ENCODE results near the gene ATP8A1.
A peak's percentile ranks its signal among the peaks of the same experiment; 100 is the strongest.

ATP8A1 gene

DNA sequence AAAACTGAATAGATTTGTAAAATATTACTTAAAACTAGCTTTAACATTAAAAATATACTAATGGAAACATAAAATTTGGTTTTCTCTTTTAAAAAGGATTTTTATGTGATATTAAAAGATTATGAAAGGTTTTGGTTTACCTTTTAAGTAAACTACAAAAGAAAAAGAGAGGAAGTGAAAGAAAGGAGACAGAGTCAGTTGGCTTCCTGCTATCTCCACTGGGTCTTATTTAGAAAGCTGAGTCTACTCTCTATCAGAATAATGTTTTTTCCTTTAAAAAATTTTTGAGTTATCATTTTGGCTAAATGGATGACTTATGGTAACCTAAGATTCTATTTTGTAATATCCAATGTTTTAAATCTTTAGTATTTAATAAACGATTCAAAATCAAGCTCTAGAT, 21.6 kb upstream of the ATP8A1 start:
- Histone ChIP-seq H3K4me1 (ENCODE audit: insufficient read depth, insufficient read length) (no peaks in the 10 kb centered on the region), H3K9me3 (ENCODE audit: insufficient read depth, low read length) (peaks cover 4% of the 10 kb centered on the region; the same call in 1 of the 2 replicates), H3K4me3 (ENCODE audit: insufficient read length, low read depth) (no peak overlapping the region), H3K27me3 (ENCODE audit: insufficient read depth, insufficient read length) (no peaks in the 10 kb centered on the region), H3K9ac (ENCODE audit: insufficient read length, low read depth) (no peak overlapping the region), H3K36me3 (ENCODE audit: insufficient read depth, insufficient read length, low read length) (no peaks in the 10 kb centered on the region)
- TF ChIP-seq ZNF274 (IDR thresholded peaks at IDR 0.05; ENCODE audit: low read depth, low read length) (no peak), SUZ12 (IDR thresholded peaks at IDR 0.05; ENCODE audit: extremely low read depth, insufficient read depth, insufficient read length) (no peak), YY1 (IDR thresholded peaks at IDR 0.05; ENCODE audit: insufficient read depth, insufficient read length) (no peak)
- no peak for DNase-seq (ENCODE audit: low read depth, low spot score)

DNA sequence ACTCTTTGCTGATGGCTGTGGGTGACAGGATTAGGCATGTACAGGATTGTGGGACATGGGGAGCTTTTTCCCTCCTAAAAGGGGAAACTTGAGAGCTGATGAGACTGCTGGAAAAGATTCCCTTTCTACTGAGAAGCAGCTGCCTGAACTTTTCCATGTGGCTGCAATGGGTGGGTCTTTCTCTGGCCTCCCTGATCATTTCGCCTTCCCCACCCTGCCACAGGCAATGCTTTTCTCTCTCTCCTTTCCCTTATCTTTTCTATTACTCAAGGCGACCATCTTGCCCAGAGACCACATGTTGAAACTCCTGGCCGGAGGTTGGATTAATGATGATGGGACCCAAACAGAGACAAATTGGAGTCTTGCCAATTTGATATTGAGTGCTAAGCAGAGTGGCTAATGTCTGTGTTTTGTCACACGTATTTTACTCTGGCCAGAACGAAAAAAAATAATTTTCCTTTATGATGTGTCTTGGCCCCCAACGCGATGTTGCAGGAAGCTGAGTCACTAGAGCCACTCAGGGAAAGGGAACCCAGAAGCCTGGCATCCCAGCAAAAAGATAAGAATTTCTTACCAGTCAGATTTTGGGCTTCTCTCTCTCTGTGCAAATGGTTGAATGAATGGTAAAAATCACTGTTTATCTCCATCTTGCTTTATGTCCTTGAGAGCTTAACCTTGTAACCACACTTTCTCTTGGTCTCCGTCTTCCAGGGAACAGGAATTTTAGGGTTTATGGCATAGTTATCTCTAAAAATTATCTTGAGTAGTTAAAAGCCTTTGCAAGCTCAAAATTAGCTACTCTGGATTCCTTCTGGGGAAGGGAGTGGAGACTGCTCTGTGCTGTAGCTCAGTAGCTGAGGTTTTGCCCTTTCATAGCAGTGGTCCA, 19.4 kb upstream of the ATP8A1 start:
- Histone ChIP-seq H3K36me3 (ENCODE audit: insufficient read depth, insufficient read length, low read length) (no peaks in the 10 kb centered on the region), H3K27me3 (ENCODE audit: insufficient read depth, insufficient read length) (no peaks in the 10 kb centered on the region), H3K4me1 (ENCODE audit: insufficient read depth, insufficient read length) (no peaks in the 10 kb centered on the region), H3K9ac (ENCODE audit: insufficient read length, low read depth) (no peak overlapping the region), H3K9me3 (ENCODE audit: insufficient read depth, low read length) (peaks cover 4% of the 10 kb centered on the region; the same call in 1 of the 2 replicates), H3K4me3 (ENCODE audit: insufficient read length, low read depth) (no peak overlapping the region)
- no peak for DNase-seq (ENCODE audit: low read depth, low spot score)
- TF ChIP-seq ZNF274 (IDR thresholded peaks at IDR 0.05; ENCODE audit: low read depth, low read length) (no peak), YY1 (IDR thresholded peaks at IDR 0.05; ENCODE audit: insufficient read depth, insufficient read length) (no peak), SUZ12 (IDR thresholded peaks at IDR 0.05; ENCODE audit: extremely low read depth, insufficient read depth, insufficient read length) (no peak)

DNA sequence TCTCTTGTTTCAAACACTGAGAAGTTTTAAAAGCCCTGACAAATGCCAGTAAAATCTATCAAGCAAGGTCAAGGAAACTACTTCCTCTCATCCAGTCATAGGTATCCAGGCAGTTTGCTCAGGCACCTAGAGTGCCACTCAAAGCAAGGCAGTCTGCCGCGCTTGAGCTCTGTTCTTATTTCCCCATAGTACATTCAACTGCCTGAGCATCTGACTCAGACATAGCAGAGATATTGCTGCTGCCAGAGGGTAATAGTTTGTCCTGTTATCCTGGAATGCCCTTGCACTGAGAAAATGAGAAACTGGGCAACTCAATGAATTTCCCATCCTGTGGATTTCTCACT, 16.1 kb upstream of the ATP8A1 start:
- Histone ChIP-seq H3K9me3 (ENCODE audit: insufficient read depth, low read length) (peaks cover 4% of the 10 kb centered on the region; the same call in 1 of the 2 replicates), H3K27me3 (ENCODE audit: insufficient read depth, insufficient read length) (no peaks in the 10 kb centered on the region), H3K36me3 (ENCODE audit: insufficient read depth, insufficient read length, low read length) (no peaks in the 10 kb centered on the region), H3K9ac (ENCODE audit: insufficient read length, low read depth) (no peak overlapping the region), H3K4me3 (ENCODE audit: insufficient read length, low read depth) (no peak overlapping the region), H3K4me1 (ENCODE audit: insufficient read depth, insufficient read length) (no peaks in the 10 kb centered on the region)
- TF ChIP-seq SUZ12 (IDR thresholded peaks at IDR 0.05; ENCODE audit: extremely low read depth, insufficient read depth, insufficient read length) = no peak
- DNase-seq (ENCODE audit: low read depth, low spot score) = no peak

DNA sequence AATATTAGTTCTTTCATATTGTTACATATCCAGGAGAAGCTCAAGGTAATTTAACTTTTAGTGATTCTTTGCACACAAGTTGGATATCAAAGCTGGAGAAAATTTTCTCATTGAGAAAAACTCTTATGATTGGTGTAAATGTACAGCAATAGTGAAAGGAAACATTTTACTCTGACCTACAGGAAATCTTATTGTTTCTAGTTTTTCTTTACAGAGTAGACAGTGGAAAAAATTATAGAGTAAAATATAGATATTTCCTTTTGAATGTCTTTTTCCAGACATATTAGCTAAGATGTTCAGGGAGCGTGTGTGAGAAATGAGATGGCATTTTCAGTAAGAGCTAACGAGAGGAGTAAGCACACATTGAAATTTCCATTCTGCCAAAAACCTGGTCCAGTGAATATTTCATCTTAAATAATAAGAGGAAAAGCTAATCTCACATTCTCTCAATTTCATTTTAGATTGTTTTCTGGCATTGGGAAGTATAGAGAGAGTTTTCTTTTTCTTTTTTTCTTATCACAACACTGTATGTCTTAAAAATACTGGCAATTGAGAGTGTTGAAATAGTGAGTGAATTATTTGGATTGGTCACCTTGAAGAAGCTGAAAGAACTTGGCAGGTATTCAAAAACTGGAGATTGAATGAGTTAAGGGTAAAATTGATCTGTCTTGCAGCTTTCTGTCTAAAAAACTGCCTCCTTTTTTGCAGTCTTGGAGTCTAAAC, 15.6 kb upstream of the ATP8A1 start:
- Histone ChIP-seq H3K4me1 (ENCODE audit: insufficient read depth, insufficient read length) (no peaks in the 10 kb centered on the region), H3K9ac (ENCODE audit: insufficient read length, low read depth) (no peak overlapping the region), H3K9me3 (ENCODE audit: insufficient read depth, low read length) (no peaks in the 10 kb centered on the region), H3K27me3 (ENCODE audit: insufficient read depth, insufficient read length) (no peaks in the 10 kb centered on the region), H3K4me3 (ENCODE audit: insufficient read length, low read depth) (no peak overlapping the region), H3K36me3 (ENCODE audit: insufficient read depth, insufficient read length, low read length) (no peaks in the 10 kb centered on the region)
- no peak for DNase-seq (ENCODE audit: low read depth, low spot score)
- TF ChIP-seq ZNF274 (IDR thresholded peaks at IDR 0.05; ENCODE audit: low read depth, low read length) = no peak
- no peak for TF ChIP-seq YY1 (IDR thresholded peaks at IDR 0.05; ENCODE audit: insufficient read depth, insufficient read length)
- no peak for TF ChIP-seq SUZ12 (IDR thresholded peaks at IDR 0.05; ENCODE audit: extremely low read depth, insufficient read depth, insufficient read length)

DNA sequence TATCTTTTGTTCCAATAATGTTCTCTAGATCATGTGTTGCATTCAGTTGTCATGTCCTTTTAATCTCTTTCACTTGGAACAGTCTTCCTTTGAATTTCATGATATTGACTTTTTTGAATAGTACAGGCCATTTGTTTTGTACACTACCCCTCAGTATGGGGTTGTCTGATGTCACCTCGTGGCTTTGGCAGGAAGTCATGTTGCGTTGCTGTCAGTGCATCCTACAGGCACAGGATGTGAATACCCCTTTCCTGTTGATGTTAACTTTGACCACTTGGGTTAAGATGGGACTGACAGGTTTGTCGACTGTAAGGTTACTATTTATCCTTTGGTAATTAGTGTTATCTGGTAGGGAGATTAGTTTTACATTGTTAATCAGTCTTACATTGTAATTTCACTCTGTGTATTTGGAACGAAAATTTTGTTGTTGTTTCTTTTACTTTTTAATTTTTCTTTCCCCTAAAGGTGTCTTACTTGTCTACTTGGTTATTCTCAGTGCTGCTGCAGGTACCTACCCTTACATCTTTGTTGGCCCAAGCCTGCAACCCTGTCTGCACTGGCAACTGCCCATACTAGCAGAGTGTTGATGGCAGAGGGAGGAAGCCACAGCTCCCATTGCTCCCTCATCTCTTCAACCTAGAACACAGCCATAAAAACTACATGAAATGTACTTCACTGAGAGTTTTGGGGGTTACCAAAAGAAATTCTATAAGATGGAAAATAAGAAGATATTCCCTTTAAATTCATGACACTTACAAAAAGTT, 14.7 kb upstream of the ATP8A1 start:
- no peaks in the 10 kb centered on the region for H3K36me3 ChIP-seq (ENCODE audit: insufficient read depth, insufficient read length, low read length)
- H3K4me1 ChIP-seq (ENCODE audit: insufficient read depth, insufficient read length) = no peaks in the 10 kb centered on the region
- no peak overlapping the region for H3K4me3 ChIP-seq (ENCODE audit: insufficient read length, low read depth)
- no peaks in the 10 kb centered on the region for H3K27me3 ChIP-seq (ENCODE audit: insufficient read depth, insufficient read length)
- H3K9ac ChIP-seq (ENCODE audit: insufficient read length, low read depth) = no peak overlapping the region
- TF ChIP-seq ZNF274 (IDR thresholded peaks at IDR 0.05; ENCODE audit: low read depth, low read length) = no peak
- TF ChIP-seq SUZ12 (IDR thresholded peaks at IDR 0.05; ENCODE audit: extremely low read depth, insufficient read depth, insufficient read length) = no peak
- no peak for TF ChIP-seq YY1 (IDR thresholded peaks at IDR 0.05; ENCODE audit: insufficient read depth, insufficient read length)
- H3K9me3 ChIP-seq (ENCODE audit: insufficient read depth, low read length) = no peaks in the 10 kb centered on the region
- DNase-seq (ENCODE audit: low read depth, low spot score) = no peak

DNA sequence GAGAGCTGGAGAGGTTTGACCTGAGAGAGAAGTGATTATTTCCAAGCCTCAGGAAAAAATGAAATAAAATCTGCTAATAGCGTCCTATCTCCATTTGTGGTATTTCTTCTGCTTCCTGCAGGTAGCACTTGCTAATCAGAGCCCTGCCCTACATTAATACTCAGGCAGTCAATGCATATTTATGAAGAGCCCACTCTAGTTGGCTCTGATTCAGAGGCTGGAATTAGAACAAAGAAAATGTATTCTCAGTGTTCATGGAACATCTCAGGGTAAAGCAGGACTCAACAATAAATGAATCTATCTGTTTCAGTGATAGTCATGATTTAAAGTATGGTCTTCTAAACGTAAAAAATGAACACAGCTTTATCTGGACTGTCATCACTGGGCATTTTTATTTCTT, 1.4 kb upstream of the ATP8A1 start:
- H3K4me1 ChIP-seq (ENCODE audit: insufficient read depth, insufficient read length) = no peaks in the 10 kb centered on the region
- TF ChIP-seq SUZ12 (IDR thresholded peaks at IDR 0.05; ENCODE audit: extremely low read depth, insufficient read depth, insufficient read length) (no peak), ZNF274 (IDR thresholded peaks at IDR 0.05; ENCODE audit: low read depth, low read length) (no peak), YY1 (IDR thresholded peaks at IDR 0.05; ENCODE audit: insufficient read depth, insufficient read length) (no peak)
- peaks cover 17% of the 10 kb centered on the region for H3K27me3 ChIP-seq (ENCODE audit: insufficient read depth, insufficient read length)
- no peak overlapping the region for H3K4me3 ChIP-seq (ENCODE audit: insufficient read length, low read depth)
- no peak overlapping the region for H3K9ac ChIP-seq (ENCODE audit: insufficient read length, low read depth)
- no peak for DNase-seq (ENCODE audit: low read depth, low spot score)
- H3K36me3 ChIP-seq (ENCODE audit: insufficient read depth, insufficient read length, low read length) = no peaks in the 10 kb centered on the region
- no peaks in the 10 kb centered on the region for H3K9me3 ChIP-seq (ENCODE audit: insufficient read depth, low read length)

DNA sequence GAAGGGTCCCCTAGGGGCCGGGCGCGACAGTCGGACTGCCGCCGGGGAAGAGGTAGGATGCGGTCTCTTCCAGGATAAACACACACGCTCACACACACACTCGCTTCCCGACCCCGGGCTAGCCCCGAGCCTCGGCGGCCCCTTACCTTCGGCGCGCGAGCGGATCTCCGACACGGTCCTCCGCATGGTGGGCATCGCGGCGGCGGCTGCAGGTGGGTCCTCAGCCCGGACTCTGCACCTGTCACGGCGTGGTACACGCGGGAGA, 294 bp downstream of the ATP8A1 start:
- TF ChIP-seq YY1 (IDR thresholded peaks at IDR 0.05; ENCODE audit: insufficient read depth, insufficient read length) (no peak), ZNF274 (IDR thresholded peaks at IDR 0.05; ENCODE audit: low read depth, low read length) (no peak), SUZ12 (IDR thresholded peaks at IDR 0.05; ENCODE audit: extremely low read depth, insufficient read depth, insufficient read length) (no peak)
- Histone ChIP-seq H3K27me3 (ENCODE audit: insufficient read depth, insufficient read length) (peaks cover 17% of the 10 kb centered on the region), H3K4me1 (ENCODE audit: insufficient read depth, insufficient read length) (no peaks in the 10 kb centered on the region), H3K9me3 (ENCODE audit: insufficient read depth, low read length) (no peaks in the 10 kb centered on the region), H3K36me3 (ENCODE audit: insufficient read depth, insufficient read length, low read length) (no peaks in the 10 kb centered on the region), H3K9ac (ENCODE audit: insufficient read length, low read depth) (peak overlapping the region; percentile 67), H3K4me3 (ENCODE audit: insufficient read length, low read depth) (peak overlapping the region; percentile 71)
- no peak for DNase-seq (ENCODE audit: low read depth, low spot score)

Measured in NT2/D1 (cell line).